GM23248 (cell line): Measurements from ENCODE around the gene MYH15. TPM values are rescaled to one million over a fixed set of nuclear protein-coding genes. Genes with fewer than 3 reads are reported as not detected.

Experiments
- DNase-seq: peaks from one replicate; pipeline ENCODE4 v3.0.0-alpha.2; 2015
- H2AFZ ChIP-seq: fragments of 200-600 bp; sonication (generic); 2 replicates; pipeline ENCODE4 v1.6.1; 2016; ENCODE audit warnings: antibody characterized with exemption
- H3F3A ChIP-seq: fragments of 200-600 bp; sonication (generic); 2 replicates; pipeline ENCODE4 v1.6.1; 2016; ENCODE audit warnings: mild to moderate bottlenecking, antibody characterized with exemption, mixed run types; ENCODE audit not compliant: insufficient read depth
- H3K27ac ChIP-seq: fragments of 200-600 bp; sonication (generic); 2 replicates; pipeline ENCODE4 v1.5.1; 2016; ENCODE audit warnings: mild to moderate bottlenecking
- H3K27me3 ChIP-seq: fragments of 200-600 bp; sonication (generic); replicated peaks from 2 replicates; pipeline ENCODE4 v1.6.1; 2016; ENCODE audit warnings: mild to moderate bottlenecking; ENCODE audit not compliant: insufficient read depth
- H3K36me3 ChIP-seq: fragments of 200-600 bp; sonication (generic); 2 replicates; pipeline ENCODE4 v1.6.1; 2016; ENCODE audit warnings: low read depth, mild to moderate bottlenecking
- H3K4me1 ChIP-seq: fragments of 200-600 bp; sonication (generic); 2 replicates; pipeline ENCODE4 v1.6.1; 2016; ENCODE audit warnings: mild to moderate bottlenecking; ENCODE audit not compliant: insufficient read depth
- H3K4me2 ChIP-seq: fragments of 200-600 bp; sonication (generic); one replicate; pipeline ENCODE4 v1.6.1; 2016; ENCODE audit warnings: mild to moderate bottlenecking; ENCODE audit not compliant: unreplicated experiment
- H3K4me3 ChIP-seq: fragments of 200-600 bp; sonication (generic); 2 replicates; pipeline ENCODE4 v1.5.1; 2016; ENCODE audit warnings: mild to moderate bottlenecking
- H3K79me2 ChIP-seq: fragments of 200-600 bp; sonication (generic); 2 replicates; pipeline ENCODE4 v1.6.1; 2016; ENCODE audit warnings: mild to moderate bottlenecking; ENCODE audit not compliant: insufficient read depth
- H3K9ac ChIP-seq: fragments of 200-600 bp; sonication (generic); 2 replicates; pipeline ENCODE4 v1.6.1; 2016; ENCODE audit warnings: mild to moderate bottlenecking
- H3K9me2 ChIP-seq: fragments of 200-600 bp; sonication (generic); 2 replicates; pipeline ENCODE4 v1.6.1; 2016; ENCODE audit warnings: mixed run types, mild to moderate bottlenecking, moderate library complexity; ENCODE audit not compliant: insufficient read depth
- H3K9me3 ChIP-seq: fragments of 200-600 bp; sonication (generic); one replicate; pipeline ENCODE4 v1.6.1; 2017; ENCODE audit warnings: low read depth
- H4K20me1 ChIP-seq: fragments of 200-600 bp; sonication (generic); 2 replicates; pipeline ENCODE4 v1.6.0; 2016; ENCODE audit not compliant: insufficient read depth
- EZH2 ChIP-seq: fragments of 200-600 bp; sonication (generic); IDR thresholded peaks from 2 replicates; pipeline ENCODE4 v1.6.1; 2018; ENCODE audit warnings: antibody characterized with exemption, mild to moderate bottlenecking; ENCODE audit not compliant: insufficient read depth, poor library complexity, severe bottlenecking
- EZH2phosphoT487 ChIP-seq: fragments of 200-600 bp; sonication (generic); IDR thresholded peaks from 2 replicates; pipeline ENCODE4 v1.6.1; 2018; ENCODE audit warnings: antibody characterized with exemption, moderate library complexity, mild to moderate bottlenecking, low read depth; ENCODE audit not compliant: insufficient read depth
- WGBS, 2 experiments: methylation state at CpG; one replicate each; pipeline ENCODE4 v1.1.6; 2015 to 2017; ENCODE audit warnings: low lambda C conversion rate in 2 of 2, low coverage in 1 of 2; ENCODE audit errors: missing lambda C conversion rate in 2 of 2; 5-methylcytosine and 5-hydroxymethylcytosine counted together
- in situ Hi-C: fragments of 300-500 bp; cut with MboI; formaldehyde crosslinking; loops from 2 replicates; pipeline ENCODE4 v1.15.0; 2020
- polyA plus RNA-seq: library from polyadenylated mRNA; unstranded; fragments of >200 nt; fragmentation: Nextera tagmentation; extraction: Ambion mirVana; gene quantifications from 2 replicates; pipeline ENCODE4 v1.2.1, GENCODE V29; 2016
- total RNA-seq: library from RNA; depleted of rRNA; stranded (reverse); fragments of >200 nt; shearing (Covaris generic); gene quantifications from 2 replicates; pipeline ENCODE4 v1.2.3, GENCODE V29; 2014; rRNA removed

MYH15 gene
- 0.11 TPM in 1 of 2 replicates, not detected in the other for total RNA-seq
- polyA plus RNA-seq: 0.08 TPM in 1 of 2 replicates, not detected in the other

GRCh38 chr3:108510496-108510895 is at the start of gene MYH15:
MYH15 (minus strand) TSS chr3:108510596; CDS start chr3:108510530, 66 bp downstream.
- WGBS, 2 experiments: 73 to 75% methylated on average over 3 of the region's 3 CpGs
- Histone ChIP-seq H3F3A (no peaks in the 10 kb centered on the region), H3K27ac (no peak within 1 kb of the TSS), H3K9me3 (no peaks in the 10 kb centered on the region), H2AFZ (no peak within 1 kb of the TSS), H3K36me3 (no peaks in the 10 kb centered on the region), H3K27me3 (0 out of 2 replicates have a peak, but pooled peaks cover 4% of the 10 kb centered on the region), H3K9me2 (no peaks in the 10 kb centered on the region), H4K20me1 (no peaks in the 10 kb centered on the region), H3K79me2 (no peaks in the 10 kb centered on the region), H3K4me3 (no peak within 1 kb of the TSS), H3K9ac (no peak within 1 kb of the TSS), H3K4me1 (no peaks in the 10 kb centered on the region), H3K4me2 (no peak within 1 kb of the TSS)
- in situ Hi-C loops: no loop called here
- no peak for DNase-seq
- TF ChIP-seq EZH2phosphoT487: no peak
- no peak for TF ChIP-seq EZH2

DNA sequence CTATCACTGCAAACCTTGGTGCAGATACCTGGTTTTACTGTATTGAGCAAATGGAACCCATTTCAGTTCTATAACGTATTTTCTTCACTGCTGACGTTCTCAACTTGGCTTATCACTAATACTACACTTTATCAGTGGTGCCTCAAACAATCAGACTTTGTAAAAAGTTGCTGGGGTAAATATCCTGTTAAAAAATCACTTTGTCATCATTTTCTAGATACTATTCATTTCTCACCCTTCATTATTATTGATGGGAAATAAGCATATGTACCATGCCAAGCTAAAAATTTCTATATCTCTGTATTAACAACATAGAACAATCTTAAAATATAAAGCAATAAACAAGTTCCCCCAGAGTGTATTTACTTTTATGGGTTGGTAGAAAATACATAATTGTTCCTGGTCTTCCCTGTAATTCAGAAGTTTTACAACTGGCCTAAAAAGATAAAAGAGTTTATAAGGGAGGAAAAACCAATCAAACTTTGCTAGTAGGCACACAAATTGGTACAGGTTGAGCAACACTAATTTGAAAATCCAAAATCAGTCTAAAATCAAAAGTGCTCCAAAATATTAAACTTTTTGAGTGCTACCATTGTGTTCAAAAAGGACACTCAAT is 45.7 kb upstream of the MYH15 start:
- Histone ChIP-seq H3K4me3 (no peak overlapping the region), H4K20me1 (no peaks in the 10 kb centered on the region), H3K27ac (no peak overlapping the region), H3K79me2 (no peaks in the 10 kb centered on the region), H3F3A (no peaks in the 10 kb centered on the region), H3K9me3 (no peaks in the 10 kb centered on the region), H3K4me2 (no peak overlapping the region), H3K9ac (no peak overlapping the region), H3K4me1 (peaks cover 8% of the 10 kb centered on the region), H3K27me3 (no peaks in the 10 kb centered on the region), H2AFZ (no peak overlapping the region), H3K36me3 (no peaks in the 10 kb centered on the region; the same call in 1 of the 2 replicates), H3K9me2 (no peaks in the 10 kb centered on the region)
- DNase-seq: no peak
- TF ChIP-seq EZH2 (no peak), EZH2phosphoT487 (no peak)
- WGBS, 2 experiments: 79% methylated on average over 2 of the region's 2 CpGs
- in situ Hi-C loops: loop anchor here (25.0 kb wide), 1 partner anchor 1319 kb away; no protein-coding TSS in a partner anchor

GRCh38 chr3:108554913-108555571 is 44.6 kb upstream of the MYH15 start:
- DNase-seq: no peak
- in situ Hi-C loops: loop anchor here (25.0 kb wide), 1 partner anchor 1318 kb away; no protein-coding TSS in a partner anchor
- Histone ChIP-seq H3K79me2 (no peaks in the 10 kb centered on the region), H3K4me1 (peaks cover 8% of the 10 kb centered on the region), H3K36me3 (no peaks in the 10 kb centered on the region; the same call in 1 of the 2 replicates), H3K27me3 (no peaks in the 10 kb centered on the region), H3K9me2 (no peaks in the 10 kb centered on the region), H2AFZ (0 out of 2 replicates have a peak overlapping the region, but pooled peaks have one; percentile 8), H3K9ac (no peak overlapping the region), H3K4me3 (no peak overlapping the region), H4K20me1 (no peaks in the 10 kb centered on the region), H3F3A (no peaks in the 10 kb centered on the region), H3K4me2 (no peak overlapping the region), H3K27ac (no peak overlapping the region), H3K9me3 (no peaks in the 10 kb centered on the region)
- no peak for TF ChIP-seq EZH2phosphoT487
- TF ChIP-seq EZH2: no peak
- 58 to 61% methylated on average over 3 of the region's 3 CpGs for WGBS, 2 experiments

GRCh38 chr3:108554229-108554628 is 43.8 kb upstream of the MYH15 start:
- peak; percentile 7 for DNase-seq
- H3K27me3 ChIP-seq: no peaks in the 10 kb centered on the region
- in situ Hi-C loops: loop anchor here (25.0 kb wide), 1 partner anchor 1317 kb away; no protein-coding TSS in a partner anchor

More at GRCh38 chr3:108554229-108554628, 43.8 kb upstream of the MYH15 start:
- Histone ChIP-seq H3K9me3 (no peaks in the 10 kb centered on the region), H2AFZ (0 out of 2 replicates have a peak overlapping the region, but pooled peaks have one; percentile 8), H3K79me2 (no peaks in the 10 kb centered on the region), H3K27ac (no peak overlapping the region), H3F3A (no peaks in the 10 kb centered on the region), H3K9ac (no peak overlapping the region), H3K9me2 (no peaks in the 10 kb centered on the region), H3K4me3 (no peak overlapping the region), H3K4me1 (peaks cover 8% of the 10 kb centered on the region), H3K36me3 (no peaks in the 10 kb centered on the region; the same call in 1 of the 2 replicates), H3K4me2 (no peak overlapping the region), H4K20me1 (no peaks in the 10 kb centered on the region)
- no peak for TF ChIP-seq EZH2phosphoT487
- no peak for TF ChIP-seq EZH2
